Activated CD4-positive, alpha-beta T cell treated with anti-CD3 and anti-CD28 coated beads for 4 hours (primary cell): ENCODE measurements around the gene COL1A2.

Source experiments
- DNase-seq, 2 donors: peaks; one replicate each; pipeline ENCODE4 v3.0.0-alpha.2; 2020

Gene COL1A2

DNA sequence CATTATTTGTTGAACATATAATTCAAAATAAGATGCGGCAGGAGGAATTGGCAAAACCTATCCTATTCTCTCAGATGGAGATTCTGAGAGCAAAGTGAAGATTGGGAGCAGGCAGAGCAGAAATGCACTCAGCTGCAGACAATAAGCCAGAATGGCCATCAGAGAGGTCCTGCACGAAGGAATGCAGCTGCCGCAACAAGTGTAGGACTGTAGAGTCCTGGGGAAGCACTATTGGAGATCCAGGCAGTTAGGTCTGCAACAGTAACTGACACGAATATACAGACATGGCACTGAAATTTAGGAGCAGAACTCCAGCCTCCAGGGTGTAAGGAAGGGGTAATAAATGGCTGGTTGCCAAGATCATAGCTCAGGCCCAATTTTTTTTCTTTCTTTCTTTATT, 10.4 kb upstream of the COL1A2 start:
- DNase-seq, result no peak

DNA sequence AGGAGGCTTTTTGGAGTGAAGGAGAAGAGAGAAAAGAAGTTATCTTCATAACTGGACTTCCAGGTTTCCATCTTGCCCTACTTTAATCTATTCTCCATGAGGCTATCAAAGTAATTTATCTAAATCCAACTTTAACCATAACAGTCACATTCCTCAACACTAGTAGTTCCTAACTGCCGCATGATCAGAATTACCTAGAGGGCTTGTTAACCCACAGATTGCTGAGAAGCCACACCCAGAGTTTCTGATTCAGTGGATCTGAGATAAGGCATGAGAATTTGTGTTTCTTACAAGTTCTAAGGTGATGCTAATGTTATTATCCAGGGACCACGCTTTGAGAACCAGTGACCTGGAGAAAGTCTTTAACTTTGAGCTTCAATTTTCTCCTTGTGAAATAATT, 8.3 kb upstream of the COL1A2 start:
- no peak for DNase-seq

DNA sequence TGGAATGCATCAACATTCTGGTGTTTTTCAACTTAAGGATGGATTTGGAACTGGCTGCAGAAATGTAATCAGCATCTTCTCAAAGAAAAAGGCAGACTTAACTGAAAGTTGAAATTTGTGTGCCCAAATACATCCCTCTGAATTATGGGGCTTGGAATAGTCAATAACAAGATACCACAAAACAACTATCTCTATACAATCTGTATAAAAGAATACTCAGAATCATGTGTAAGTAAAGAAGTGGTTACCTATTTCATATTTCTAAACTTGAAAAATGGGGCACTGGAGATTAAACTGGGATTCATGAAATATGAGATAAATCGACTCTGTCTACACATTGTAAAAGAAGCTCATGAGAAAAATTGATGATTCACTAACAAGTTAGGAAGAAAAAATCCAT, 6.2 kb upstream of the COL1A2 start:
- DNase-seq, result no peak

DNA sequence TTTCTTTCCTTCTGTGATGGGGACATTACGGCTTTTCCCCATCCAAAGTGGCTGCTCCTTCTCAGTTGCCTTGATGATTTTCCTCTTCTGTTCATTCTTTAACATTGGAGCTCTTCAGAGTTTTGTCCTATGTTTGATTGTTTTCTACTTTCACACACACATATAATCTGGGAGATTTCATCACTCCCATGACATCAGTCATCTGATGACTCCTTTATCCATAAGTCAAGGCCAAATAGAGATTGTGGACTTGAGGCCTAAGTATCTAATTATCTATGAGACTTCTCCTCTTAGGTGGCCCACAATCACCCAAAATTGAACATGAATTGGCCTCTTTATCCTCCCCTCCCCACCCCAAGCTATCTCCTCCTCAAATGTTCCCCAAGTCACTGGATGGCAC, 5.3 kb upstream of the COL1A2 start:
- no peak for DNase-seq

DNA sequence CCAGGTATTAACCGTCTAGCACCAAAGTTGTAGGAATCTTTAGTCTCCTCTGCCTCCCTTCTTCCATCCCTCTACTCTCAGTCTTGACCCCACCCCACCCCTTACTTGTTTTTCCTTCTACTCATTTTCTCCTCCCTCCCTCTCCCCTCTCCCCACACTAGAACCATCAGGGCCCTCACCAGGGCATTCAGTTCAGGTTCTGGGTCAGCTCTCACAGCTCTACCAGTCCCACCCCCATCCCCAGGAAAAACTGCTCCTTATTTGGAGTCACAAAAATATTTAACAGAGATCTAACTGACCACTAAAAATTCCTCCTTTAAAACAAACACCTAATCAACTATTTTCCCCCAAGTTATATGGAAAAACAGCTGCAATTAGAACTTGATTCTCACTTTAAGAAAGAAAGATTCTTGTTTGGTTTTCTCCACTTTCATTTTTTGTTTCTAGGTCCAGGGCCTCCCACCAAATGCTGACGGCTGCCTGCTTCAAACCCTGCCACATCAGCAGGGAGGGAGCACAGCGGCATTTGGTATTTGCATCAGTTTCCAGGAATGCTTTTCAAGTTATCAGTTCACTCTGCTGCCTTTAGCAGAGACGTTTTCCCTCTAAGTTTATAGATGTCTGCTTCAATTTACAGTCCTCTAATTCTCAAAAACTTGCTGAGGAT, 2.8 kb upstream of the COL1A2 start:
- no peak for DNase-seq

DNA sequence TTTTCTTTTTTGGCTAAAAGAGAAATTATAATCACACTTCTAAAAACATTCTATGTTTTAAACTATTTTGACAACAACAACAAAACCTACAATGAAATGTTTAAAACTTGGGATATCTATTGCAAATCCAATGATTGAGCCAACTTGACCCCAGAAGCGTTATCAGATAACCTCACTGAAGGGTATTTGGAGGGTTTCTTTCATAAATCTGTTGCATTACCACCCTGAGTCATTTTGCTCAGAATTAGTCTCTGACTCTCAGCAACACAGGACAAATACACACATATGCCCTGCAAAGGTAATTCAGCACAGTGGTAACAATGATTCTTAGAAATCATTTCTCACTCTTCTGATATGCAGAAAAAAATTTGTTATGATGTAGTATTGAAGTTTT, 2.3 kb upstream of the COL1A2 start:
- DNase-seq, result no peak

DNA sequence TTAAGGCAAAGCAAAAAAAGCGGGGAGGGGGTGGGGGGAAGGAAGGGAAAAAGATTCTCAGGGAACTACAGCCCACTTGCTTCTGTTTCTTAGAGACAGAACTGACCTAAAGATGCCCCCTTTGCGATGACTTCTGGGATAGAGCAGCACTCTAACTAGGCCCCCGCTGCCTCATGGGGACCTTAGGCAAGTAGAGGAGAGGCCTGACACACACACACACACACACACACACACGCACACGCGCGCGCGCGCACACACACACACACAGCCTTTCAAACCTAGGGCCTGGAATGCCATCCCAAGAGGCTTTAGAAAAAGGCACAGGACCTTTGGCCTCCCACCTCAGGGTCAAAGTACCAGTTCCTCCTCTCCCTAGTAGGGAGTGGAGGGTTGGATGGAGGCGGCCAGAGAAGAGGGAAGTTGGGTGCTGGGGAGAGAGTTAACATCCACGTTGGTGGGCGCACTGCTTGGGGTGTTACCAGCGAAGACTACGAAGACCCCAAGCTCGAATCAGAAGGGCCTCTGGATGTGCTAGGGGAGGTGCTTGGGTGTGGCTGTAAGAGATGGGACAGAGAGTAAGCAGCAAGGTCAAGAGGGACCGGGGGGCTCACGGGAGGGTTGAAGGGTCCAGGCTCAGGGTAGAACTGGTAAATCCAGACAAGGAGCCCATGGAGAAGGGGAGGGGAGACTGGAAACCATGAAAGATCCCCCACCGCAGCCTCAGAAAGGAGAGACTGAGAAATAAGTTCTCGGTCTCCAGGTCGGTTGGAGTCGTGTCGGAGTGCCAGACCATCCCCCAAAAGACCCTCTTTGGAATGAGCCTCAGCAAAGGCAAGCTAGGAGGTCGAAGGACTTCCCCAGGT, 1.2 kb upstream of the COL1A2 start:
- DNase-seq, result no peak

DNA sequence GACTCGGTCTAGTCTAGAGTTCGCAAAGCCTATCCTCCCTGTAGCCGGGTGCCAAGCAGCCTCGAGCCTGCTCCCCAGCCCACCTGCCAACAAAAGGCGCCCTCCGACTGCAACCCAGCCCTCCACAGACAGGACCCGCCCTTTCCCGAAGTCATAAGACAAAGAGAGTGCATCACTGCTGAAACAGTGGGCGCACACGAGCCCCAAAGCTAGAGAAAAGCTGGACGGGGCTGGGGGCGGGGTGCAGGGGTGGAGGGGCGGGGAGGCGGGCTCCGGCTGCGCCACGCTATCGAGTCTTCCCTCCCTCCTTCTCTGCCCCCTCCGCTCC, 622 bp upstream of the COL1A2 start:
- DNase-seq, result no peak

DNA sequence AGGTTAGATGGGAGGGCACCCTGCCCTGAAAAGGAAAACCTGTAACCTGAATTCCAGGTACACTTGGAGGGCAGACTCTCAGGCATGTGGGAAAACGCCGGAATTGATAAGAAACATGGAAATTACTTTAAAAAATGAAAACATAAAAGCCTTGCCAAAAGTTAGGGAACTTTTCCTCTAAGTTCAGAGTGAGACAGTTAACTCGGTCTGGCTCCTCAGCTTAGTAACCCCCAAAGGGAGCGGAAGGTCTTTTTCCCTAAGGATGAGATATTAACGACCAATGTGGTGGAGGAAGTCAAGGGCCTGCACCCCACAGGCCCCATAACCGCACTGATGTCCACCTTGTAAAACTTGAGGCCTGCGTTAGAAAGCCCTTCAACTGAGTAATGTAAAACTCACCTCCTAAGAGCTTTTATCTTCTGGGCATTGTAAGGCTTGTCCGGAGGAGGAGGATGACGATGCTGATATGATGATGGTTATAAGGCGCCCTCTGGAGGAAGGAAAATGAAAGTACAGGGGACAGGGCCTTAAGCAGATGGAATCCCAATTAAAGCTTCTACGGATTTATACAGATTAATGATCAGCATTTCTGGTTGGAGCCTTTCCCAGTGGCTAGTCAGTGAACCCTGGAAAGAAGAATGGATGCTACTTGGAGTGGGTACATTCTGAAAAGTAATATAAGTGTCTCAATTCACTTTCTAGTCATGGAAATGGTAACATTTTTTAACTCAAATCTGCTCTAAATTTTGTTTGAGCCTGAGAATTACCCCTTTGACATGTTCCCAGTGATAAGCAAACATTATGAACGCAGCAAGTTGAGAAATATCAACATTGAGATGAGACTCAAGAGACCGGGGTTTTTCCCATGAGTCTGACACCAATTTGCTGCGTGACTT, 694 bp downstream of the COL1A2 start:
- DNase-seq, result peak in 1 of 2 donors; percentile 13

DNA sequence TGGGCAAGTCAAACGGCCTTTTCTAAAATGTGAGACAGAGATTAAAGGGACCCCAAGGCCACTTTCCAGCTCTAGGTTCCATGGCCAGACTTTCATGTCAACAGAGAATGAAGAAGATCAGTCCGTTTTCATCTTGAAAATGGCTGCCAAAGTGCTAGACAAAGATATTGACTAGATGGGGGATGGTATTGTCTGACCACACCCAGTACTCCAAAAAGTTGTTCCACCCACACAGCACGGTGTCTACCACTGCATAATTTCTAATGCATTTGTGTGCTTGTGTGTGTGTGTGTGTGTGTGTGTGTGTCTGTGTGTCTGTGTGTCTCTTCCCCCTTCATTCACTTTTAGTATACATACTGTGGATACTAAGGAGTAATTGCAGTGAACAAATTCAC, 1.3 kb downstream of the COL1A2 start:
- no peak for DNase-seq

DNA sequence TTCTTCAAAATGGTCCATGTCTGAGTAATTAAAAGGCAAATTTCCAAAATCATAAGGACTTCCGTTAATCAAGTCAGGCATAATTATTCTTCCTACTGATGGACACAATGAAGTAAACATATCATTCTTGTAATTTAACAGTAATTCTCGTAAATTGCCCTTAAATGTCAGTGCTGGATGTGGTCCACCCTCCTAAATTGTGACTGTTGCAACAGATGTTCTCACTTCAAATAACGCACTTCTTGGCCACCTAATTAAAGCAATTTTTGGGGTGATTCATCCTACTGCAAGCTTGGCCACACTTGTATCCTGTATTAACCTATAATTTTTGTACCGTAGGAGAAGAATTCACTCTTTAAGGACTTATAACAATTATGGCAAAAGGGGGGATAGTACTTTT, 1.9 kb downstream of the COL1A2 start:
- DNase-seq, result no peak

DNA sequence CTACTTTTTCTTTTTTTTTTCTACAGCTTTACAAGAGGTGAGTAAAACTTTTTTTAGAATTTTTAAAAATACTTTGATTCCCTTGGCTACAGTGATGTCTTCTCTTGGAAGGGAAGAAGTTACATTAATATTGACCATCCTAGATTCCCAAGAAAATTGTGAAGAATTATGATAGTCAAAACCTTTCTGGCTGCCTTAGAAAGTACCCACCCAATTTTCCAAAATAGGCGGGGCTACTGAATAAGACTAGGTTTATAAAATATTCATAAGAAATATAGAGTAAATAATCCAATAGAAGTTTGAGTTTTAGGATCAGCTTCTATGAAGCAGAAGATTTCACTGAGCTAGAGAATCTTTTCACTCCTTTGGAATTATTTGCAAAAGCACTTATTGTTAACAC, 3.0 kb downstream of the COL1A2 start:
- no peak for DNase-seq

DNA sequence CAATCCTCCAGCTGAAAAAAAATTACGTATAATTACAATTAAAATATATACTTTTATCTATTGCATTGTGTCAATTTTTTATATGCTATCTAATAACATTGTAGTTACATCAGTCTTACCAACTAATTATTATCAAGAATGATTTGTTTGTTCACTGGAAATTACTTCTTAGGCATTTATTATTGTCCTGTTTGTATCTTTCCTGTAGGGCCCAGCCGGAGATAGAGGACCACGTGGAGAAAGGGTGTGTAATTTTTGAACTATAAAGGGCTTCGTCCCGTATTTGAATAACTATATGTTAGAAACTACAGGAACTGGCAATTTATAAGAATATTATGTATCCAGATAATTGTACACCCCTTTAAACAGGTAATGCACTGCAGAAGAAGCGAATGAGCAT, 4.1 kb downstream of the COL1A2 start:
- DNase-seq, result no peak

DNA sequence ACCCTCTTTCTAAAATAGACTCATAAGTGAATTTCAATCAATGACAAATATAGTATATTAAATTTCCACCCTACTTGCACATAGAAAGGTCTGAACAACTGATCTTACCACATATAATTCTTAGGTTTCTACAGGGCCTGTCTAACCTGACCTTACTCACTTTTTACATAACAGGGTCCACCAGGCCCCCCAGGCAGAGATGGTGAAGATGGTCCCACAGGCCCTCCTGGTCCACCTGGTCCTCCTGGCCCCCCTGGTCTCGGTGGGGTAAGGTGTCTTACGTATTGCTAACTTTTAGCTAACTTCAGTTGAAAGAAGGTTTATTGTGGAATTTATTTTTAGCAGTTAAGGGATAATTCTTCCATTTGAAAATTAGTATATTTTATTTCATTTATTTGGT, 5.3 kb downstream of the COL1A2 start:
- no peak for DNase-seq

DNA sequence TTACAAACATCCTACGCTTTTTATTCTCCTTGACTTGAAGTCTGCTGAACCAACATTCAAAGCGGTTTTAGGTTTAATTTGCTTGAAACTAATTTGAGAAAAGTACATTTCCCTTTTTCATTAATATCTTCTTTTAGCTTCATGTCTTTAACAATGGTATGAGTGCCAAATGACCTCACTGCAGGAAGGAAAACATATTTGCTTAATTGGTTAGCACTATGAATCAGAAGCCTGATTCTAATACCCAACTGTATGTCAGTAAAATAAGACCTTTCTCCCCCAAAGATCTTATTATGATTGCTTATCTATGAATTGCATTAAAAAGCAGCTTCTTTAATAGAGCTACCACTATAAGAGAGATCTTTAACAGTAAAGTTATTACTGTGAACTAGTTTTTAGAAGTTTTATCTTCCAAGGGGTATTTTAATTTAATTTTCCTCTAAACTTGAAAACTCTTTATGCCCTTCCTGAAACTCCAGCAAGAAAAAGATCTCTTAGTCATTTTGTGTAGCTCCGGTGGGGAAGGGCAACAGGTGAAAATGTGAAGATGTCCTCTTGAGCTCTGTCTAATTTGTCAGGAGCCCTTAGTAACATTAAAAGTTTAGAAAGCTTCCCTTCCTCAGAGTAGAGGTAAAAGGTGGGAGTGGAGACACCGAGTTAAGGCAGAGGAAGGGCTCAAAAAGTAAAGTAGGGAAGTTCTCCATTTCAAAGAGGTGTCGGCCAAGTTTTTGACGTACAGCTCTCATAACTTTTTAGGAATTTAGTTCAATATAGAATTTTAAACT, 6.1 kb downstream of the COL1A2 start:
- no peak for DNase-seq

DNA sequence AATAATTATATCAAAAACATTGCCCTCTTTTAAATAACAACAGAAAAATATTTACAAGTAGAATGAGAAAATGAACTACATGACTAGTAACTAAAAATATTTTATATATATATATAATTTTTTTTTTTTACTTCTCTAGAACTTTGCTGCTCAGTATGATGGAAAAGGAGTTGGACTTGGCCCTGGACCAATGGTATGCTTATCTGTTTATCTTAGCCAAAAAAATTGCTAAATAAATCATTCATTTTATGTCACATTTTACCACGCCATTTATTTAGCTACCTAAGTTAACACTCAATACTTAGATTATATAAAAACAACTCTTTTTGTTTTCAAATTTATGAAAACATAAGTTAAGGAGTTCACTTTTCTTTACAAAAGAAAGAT, 6.7 kb downstream of the COL1A2 start:
- no peak for DNase-seq

DNA sequence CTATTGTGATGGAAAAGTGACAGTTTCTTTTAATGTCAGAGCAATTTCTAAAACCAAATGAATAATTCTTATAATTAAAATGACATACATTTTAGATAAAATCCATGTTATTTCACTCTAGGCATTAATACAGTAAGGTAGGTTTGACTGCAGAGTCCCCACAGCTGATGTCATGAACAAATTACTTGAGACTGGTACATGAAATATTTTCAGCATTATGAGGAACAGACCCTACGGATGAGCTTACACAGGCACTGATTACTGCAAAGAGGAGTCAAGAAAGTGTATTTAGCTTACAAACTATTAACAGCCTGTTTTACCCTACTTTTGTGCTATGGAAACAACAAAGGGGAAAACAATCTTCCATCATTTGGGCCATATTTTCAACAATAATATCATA, 8.9 kb downstream of the COL1A2 start:
- no peak for DNase-seq

DNA sequence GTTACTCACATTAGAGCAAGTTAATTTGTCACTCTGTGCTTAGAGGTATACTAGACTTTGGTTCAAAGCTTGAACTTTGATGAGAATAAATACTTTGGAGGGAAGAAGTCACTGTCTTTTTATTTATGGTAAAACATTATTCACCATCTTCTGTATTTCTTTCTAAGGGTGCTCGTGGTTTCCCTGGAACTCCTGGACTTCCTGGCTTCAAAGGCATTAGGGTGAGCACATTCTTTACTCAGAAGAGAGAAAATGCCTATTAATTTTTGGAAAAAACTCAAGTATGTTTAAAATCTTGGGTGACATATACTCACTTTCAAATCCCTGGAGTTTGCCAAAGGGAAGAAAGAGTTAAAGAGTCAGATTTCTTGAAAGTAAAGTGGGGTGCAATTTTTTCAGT, 10.8 kb downstream of the COL1A2 start:
- DNase-seq, result no peak

DNA sequence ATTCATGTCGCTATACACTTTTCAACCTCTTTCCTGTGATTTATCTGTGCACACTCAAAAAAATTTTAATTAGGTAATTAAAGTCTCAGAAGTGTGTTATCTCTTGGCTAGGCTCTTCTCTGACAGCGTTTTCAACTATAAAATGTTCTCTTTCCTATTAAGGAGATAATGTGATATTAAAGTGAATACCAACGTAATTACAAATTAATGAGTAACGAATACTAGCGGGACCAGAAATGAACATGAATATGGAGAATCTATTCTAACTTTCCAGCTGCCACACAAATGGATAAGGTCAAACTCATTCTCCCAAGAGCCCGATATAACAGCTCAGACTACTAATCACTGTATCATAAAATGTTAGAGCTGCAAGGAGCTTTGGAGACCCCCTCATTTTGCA, 12.0 kb downstream of the COL1A2 start:
- no peak for DNase-seq

DNA sequence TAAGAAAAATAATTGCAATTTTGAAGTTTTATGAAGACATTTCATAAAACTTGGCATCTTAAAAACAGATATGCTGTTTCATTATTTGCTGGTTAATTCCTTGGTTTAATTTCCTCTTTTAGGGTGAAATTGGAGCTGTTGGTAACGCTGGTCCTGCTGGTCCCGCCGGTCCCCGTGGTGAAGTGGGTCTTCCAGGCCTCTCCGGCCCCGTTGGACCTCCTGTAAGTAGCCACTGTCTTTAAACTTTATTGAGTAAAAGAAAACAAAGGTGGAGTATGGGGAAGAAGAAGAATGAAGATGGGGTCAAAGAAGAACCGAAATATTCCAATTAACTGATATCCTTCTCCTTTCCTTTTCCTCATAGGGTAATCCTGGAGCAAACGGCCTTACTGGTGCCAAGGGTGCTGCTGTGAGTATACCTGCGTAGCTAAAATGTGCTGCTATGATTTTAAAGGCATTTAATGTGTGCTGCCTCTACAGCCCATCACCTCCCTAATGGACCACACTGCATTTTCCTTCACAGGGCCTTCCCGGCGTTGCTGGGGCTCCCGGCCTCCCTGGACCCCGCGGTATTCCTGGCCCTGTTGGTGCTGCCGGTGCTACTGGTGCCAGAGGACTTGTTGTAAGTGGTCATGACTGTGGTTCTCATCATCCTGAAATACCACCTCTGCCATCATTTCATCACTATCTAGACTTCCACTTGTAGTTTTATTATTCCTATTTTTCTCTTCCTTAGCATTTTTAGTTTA, 14.7 kb downstream of the COL1A2 start:
- DNase-seq, result no peak

DNA sequence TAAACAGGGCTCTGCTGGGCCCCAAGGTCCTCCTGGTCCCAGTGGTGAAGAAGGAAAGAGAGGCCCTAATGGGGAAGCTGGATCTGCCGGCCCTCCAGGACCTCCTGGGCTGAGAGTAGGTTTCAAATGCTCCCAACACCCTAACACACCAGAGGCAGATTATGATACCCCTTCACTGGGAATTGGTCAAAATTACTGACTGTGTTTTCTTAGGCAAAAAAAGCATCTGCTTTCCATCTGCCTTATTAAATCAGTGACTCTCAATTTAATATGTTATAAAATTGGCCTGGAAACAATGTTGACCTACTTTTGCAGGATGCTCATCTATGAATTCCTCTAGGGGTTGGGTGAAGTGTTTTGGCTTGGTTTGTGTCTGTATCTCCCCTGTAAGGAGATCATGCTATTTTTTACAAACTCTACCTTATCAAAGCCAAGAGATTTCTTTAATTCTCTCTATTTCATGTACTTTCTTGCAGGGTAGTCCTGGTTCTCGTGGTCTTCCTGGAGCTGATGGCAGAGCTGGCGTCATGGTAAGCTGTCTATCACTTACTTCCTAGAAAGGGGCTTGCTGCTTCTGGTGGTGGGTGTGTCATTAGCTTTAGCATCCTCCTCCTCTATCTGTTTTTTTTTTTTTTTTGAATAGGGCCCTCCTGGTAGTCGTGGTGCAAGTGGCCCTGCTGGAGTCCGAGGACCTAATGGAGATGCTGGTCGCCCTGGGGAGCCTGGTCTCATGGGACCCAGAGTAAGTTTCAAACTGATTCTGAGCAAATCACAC, 15.9 kb downstream of the COL1A2 start:
- no peak for DNase-seq

DNA sequence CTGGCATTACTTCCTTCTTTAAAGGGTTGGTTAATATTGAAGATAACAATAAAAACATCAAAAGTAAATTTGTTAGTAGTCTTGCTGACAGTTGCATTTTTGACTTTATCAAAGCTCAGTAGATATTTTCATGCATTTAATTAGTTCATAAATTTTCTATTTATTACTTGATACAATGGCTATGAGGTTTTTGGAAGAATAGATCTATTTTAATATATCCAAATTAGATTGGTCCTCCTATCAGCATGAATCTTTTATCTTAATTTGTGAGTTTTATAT, 16.4 kb downstream of the COL1A2 start:
- DNase-seq, result no peak
